HCT116 (cell line): ENCODE results near the gene KCNJ14. TPM values are rescaled to one million over a fixed set of nuclear protein-coding genes. Genes with fewer than 3 reads are reported as not detected.
A peak's percentile ranks its signal among the peaks of the same experiment; 100 is the strongest.

Source experiments
- ATAC-seq: fragments of 200-7000 bp; cut with Tn5 transposase; 2 replicates; pipeline ENCODE4 v1.9.1; 2020; ENCODE audit warnings: mild to moderate bottlenecking, moderate library complexity
- BruUV-seq: library from RNA; stranded (reverse); fragments of 400-500 nt; replicated peaks from 2 replicates; lab custom pipeline; 2021; lab: Mats Ljungman, UMichigan
- CTCF ChIA-PET: fragments of 300-600 bp; sonication (Branson Sonifier 250); formaldehyde crosslinking; loops from one replicate; lab custom pipeline; 2021; ENCODE audit warnings: antibody characterized with exemption; lab: Charles Lee
- POLR2A ChIA-PET: fragments of 300-600, 350-600 bp; sonication (Branson Sonifier 250); formaldehyde crosslinking; loops from one replicate; lab custom pipeline; 2021; ENCODE audit warnings: antibody characterized with exemption; lab: Charles Lee
- RAD21 ChIA-PET, 2 experiments: fragments of 300-600 bp; sonication (Branson Sonifier 250); formaldehyde crosslinking; loops; one replicate each; lab custom pipeline; 2023; ENCODE audit warnings: low total read pairs in 2 of 2; ENCODE audit not compliant: uncharacterized antibody in 2 of 2, unreplicated experiment in 2 of 2, low non-redundant PET in 1 of 2; lab: Charles Lee
- DNase-seq: peaks from one replicate; pipeline ENCODE4 v3.0.0-alpha.2; 2010; ENCODE audit warnings: low read depth, low spot score
- H2AFZ ChIP-seq: fragments of 200-600 bp; shearing (Covaris generic), sonication (generic); 2 replicates; pipeline ENCODE4 v1.6.1; 2017; ENCODE audit warnings: low read depth, mixed run types, mixed read lengths, antibody characterized with exemption, low read length; ENCODE audit not compliant: poor library complexity, severe bottlenecking
- H3K27ac ChIP-seq: 2 replicates; pipeline ENCODE4 v1.5.1; 2012; ENCODE audit warnings: low read depth, low read length
- H3K27me3 ChIP-seq: fragments of 200-600 bp; sonication (generic); 2 replicates; pipeline ENCODE4 v1.6.1; 2016; ENCODE audit warnings: mixed run types, low read length, mixed read lengths; ENCODE audit not compliant: insufficient read depth
- H3K36me3 ChIP-seq, 2 experiments: fragments of 200-500 bp in 1 of 2; fragments of 200-600 bp in 1 of 2; sonication (Bioruptor generic) in 1 of 2; sonication (generic) in 1 of 2; 2 replicates each; pipeline versions ENCODE4 v1.5.1 to v1.6.1; 2014 to 2016; ENCODE audit warnings: low read length in 2 of 2, inconsistent platforms in 1 of 2, mixed read lengths in 1 of 2, mixed run types in 1 of 2; ENCODE audit not compliant: insufficient read depth in 2 of 2, control insufficient read depth in 1 of 2
- H3K4me1 ChIP-seq, 2 experiments: fragments of 200-600 bp in 1 of 2; sonication (generic) in 1 of 2; 2 replicates each; pipeline versions ENCODE4 v1.5.1 to v1.6.1; 2012 to 2017; ENCODE audit warnings: low read length in 2 of 2, inconsistent platforms in 1 of 2, mild to moderate bottlenecking in 1 of 2, mixed read lengths in 1 of 2, mixed run types in 1 of 2, moderate library complexity in 1 of 2; ENCODE audit not compliant: insufficient read depth in 2 of 2, control insufficient read depth in 1 of 2
- H3K4me2 ChIP-seq: fragments of 200-600 bp; sonication (generic); 2 replicates; pipeline ENCODE4 v1.6.1; 2017; ENCODE audit warnings: mixed run types, low read length, mixed read lengths
- H3K4me3 ChIP-seq, 2 experiments: fragments of 200-600 bp in 1 of 2; sonication (generic) in 1 of 2; replicated peaks in 1 of 2; 2 replicates each; pipeline ENCODE4 v1.5.1; 2011 to 2016; ENCODE audit warnings: low read length in 2 of 2, control low read depth in 1 of 2, low read depth in 1 of 2, mild to moderate bottlenecking in 1 of 2, mixed read lengths in 1 of 2, mixed run types in 1 of 2
- H3K79me2 ChIP-seq: fragments of 200-600 bp; sonication (generic); 2 replicates; pipeline ENCODE4 v1.6.1; 2017; ENCODE audit warnings: mild to moderate bottlenecking, mixed run types, low read length, moderate library complexity, mixed read lengths; ENCODE audit not compliant: insufficient read depth
- H3K9ac ChIP-seq: fragments of 200-600 bp; sonication (generic); 2 replicates; pipeline ENCODE4 v1.6.1; 2016; ENCODE audit warnings: low read length, mixed read lengths
- H3K9me2 ChIP-seq: fragments of 200-600 bp; sonication (generic), shearing (Covaris generic); 2 replicates; pipeline ENCODE4 v1.6.1; 2017; ENCODE audit warnings: mixed run types, mild to moderate bottlenecking, moderate library complexity; ENCODE audit not compliant: insufficient read depth
- H3K9me3 ChIP-seq, 2 experiments: fragments of 200-500 bp in 1 of 2; fragments of 200-600 bp in 1 of 2; sonication (Bioruptor generic) in 1 of 2; sonication (generic) in 1 of 2; 2 replicates each; pipeline ENCODE4 v1.6.1; 2014 to 2017; ENCODE audit warnings: low read length in 2 of 2, mixed read lengths in 2 of 2, inconsistent platforms in 1 of 2, low read depth in 1 of 2, mild to moderate bottlenecking in 1 of 2, mixed run types in 1 of 2, moderate library complexity in 1 of 2; ENCODE audit not compliant: control insufficient read depth in 1 of 2, insufficient read depth in 1 of 2
- H4K20me1 ChIP-seq: fragments of 200-600 bp; sonication (generic), shearing (Covaris generic); 2 replicates; pipeline ENCODE4 v1.6.1; 2017; ENCODE audit warnings: mixed run types, mild to moderate bottlenecking, moderate library complexity; ENCODE audit not compliant: insufficient read depth
- CBX3 ChIP-seq: IDR thresholded peaks from 2 replicates; pipeline ENCODE4 v1.6.1; 2012; ENCODE audit warnings: low read depth
- CEBPB ChIP-seq: IDR thresholded peaks from 2 replicates; pipeline ENCODE4 v1.6.1; 2012; ENCODE audit warnings: low read depth
- EGR1 ChIP-seq: IDR thresholded peaks from 2 replicates; pipeline ENCODE4 v1.6.1; 2012; ENCODE audit warnings: low read depth
- EZH2 ChIP-seq: fragments of 200-600 bp; sonication (generic); IDR thresholded peaks from 2 replicates; pipeline ENCODE4 v1.6.1; 2017; ENCODE audit warnings: antibody characterized with exemption, mixed run types
- EZH2phosphoT487 ChIP-seq: fragments of 200-600 bp; IDR thresholded peaks from 2 replicates; pipeline ENCODE4 v1.6.1; 2018; ENCODE audit warnings: antibody characterized with exemption, borderline replicate concordance
- POLR2A ChIP-seq: IDR thresholded peaks from 2 replicates; pipeline ENCODE4 v1.7.0; 2011; ENCODE audit warnings: borderline replicate concordance; ENCODE audit not compliant: insufficient read depth, insufficient read length; ENCODE audit errors: extremely low read depth
- POLR2AphosphoS5 ChIP-seq: IDR thresholded peaks from 2 replicates; pipeline ENCODE4 v1.6.1; 2011; ENCODE audit warnings: mild to moderate bottlenecking, low read depth, low read length, moderate library complexity
- SIN3A ChIP-seq: IDR thresholded peaks from 2 replicates; pipeline ENCODE4 v1.6.1; 2012; ENCODE audit warnings: low read depth
- SP1 ChIP-seq: IDR thresholded peaks from 2 replicates; pipeline ENCODE4 v1.6.1; 2012; ENCODE audit warnings: low read depth
- TCF7L2 ChIP-seq: IDR thresholded peaks from 2 replicates; pipeline ENCODE4 v1.7.0; 2011; ENCODE audit warnings: borderline replicate concordance, inconsistent platforms; ENCODE audit not compliant: insufficient read depth, insufficient read length; ENCODE audit errors: extremely low read depth
- YY1 ChIP-seq: IDR thresholded peaks from 2 replicates; pipeline ENCODE4 v1.6.1; 2011; ENCODE audit warnings: low read length, low read depth, moderate library complexity, mild to moderate bottlenecking; ENCODE audit not compliant: insufficient replicate concordance; ENCODE audit errors: extremely low read depth
- ZFX ChIP-seq: fragments of 450-650 bp; IDR thresholded peaks from 2 replicates; pipeline ENCODE4 v1.6.1; 2017
- ZNF274 ChIP-seq: fragments of 200-500 bp; sonication (Bioruptor generic); IDR thresholded peaks from 2 replicates; pipeline ENCODE4 v1.6.1; 2014; ENCODE audit warnings: mild to moderate bottlenecking, low read depth, low read length, inconsistent platforms
- intact Hi-C: fragments of 100-400 bp; cut with micrococcal nuclease; formaldehyde crosslinking; loops from 2 replicates; pipeline ENCODE4 v1.10.0; 2022
- total RNA-seq: library from RNA; stranded (reverse); gene quantifications from one replicate; pipeline ENCODE4 v1.2.1, GENCODE V29; 2021; ENCODE audit not compliant: unreplicated experiment
- TF ChIP-seq, protein P1 (sequence below): IDR thresholded peaks from 2 replicates; pipeline ENCODE4 v1.6.1; 2012
- TF ChIP-seq, protein P2 (sequence below), 3 experiments: fragments of 200-600 bp in 1 of 3; sonication (generic) in 1 of 3; IDR thresholded peaks in 2 of 3; conservative IDR thresholded peaks in 1 of 3; 2 replicates each; pipeline ENCODE4 v1.5.1; 2012 to 2017; ENCODE audit warnings: low read depth in 2 of 3, low read length in 2 of 3, antibody characterized with exemption in 1 of 3, borderline replicate concordance in 1 of 3, control low read depth in 1 of 3, mild to moderate bottlenecking in 1 of 3, mixed read lengths in 1 of 3, mixed run types in 1 of 3, moderate library complexity in 1 of 3; ENCODE audit not compliant: insufficient read depth in 1 of 3

KCNJ14 gene
- total RNA-seq, 1 experiment from 2014 or later, result 2.5 TPM

DNA sequence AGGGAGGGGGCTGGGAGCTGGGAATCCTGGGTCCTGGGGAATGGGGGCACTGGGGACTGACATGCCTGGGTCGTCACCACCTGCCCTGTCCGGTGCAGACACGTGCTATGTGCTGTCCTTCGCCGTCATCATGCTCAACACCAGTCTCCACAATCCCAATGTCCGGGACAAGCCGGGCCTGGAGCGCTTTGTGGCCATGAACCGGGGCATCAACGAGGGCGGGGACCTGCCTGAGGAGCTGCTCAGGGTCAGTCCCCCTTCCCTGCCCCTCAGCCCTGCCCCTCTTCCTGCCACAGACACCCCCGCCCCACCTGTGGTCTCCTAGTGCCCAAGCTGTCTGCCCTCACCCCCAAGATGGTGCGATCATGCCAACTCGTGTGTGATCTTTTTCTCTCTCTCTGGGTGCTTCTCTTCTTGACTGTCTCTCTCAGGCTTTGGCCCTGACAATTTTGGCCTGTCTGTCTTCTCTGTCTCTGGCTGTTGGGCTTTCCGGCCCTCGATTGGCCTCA, 18.8 kb downstream of the KCNJ14 start:
- Histone ChIP-seq H3K9me2 (no peaks in the 10 kb centered on the region), H3K27me3 (no peaks in the 10 kb centered on the region), H3K4me1 (peaks cover 5 to 8% of the 10 kb centered on the region in 2 experiments; a peak in 3 of 4 replicates)
- RAD21 ChIA-PET, result no interaction called here
- no TSS peak for BruUV-seq
- 0 out of 2 replicates have a peak, but pooled peaks have one; percentile 14 for TF ChIP-seq POLR2AphosphoS5
- TF ChIP-seq POLR2A, result no peak
- TF ChIP-seq, all 23 proteins: peak for 1
- Histone ChIP-seq H3K4me3 (no peak overlapping the region), H3K9me3 (no peaks in the 10 kb centered on the region), H4K20me1 (no peaks in the 10 kb centered on the region), H3K79me2 (peaks cover 18% of the 10 kb centered on the region), H2AFZ (no peak overlapping the region), H3K9ac (no peak overlapping the region), H3K36me3 (peaks cover 32 to 55% of the 10 kb centered on the region in 2 experiments), H3K27ac (no peak overlapping the region), H3K4me2 (no peak overlapping the region)
- intact Hi-C loops, result no loop called here
- POLR2A ChIA-PET, result no interaction called here
- ATAC-seq, result no peak
- CTCF ChIA-PET, result no interaction called here
- DNase-seq, result no peak

DNA sequence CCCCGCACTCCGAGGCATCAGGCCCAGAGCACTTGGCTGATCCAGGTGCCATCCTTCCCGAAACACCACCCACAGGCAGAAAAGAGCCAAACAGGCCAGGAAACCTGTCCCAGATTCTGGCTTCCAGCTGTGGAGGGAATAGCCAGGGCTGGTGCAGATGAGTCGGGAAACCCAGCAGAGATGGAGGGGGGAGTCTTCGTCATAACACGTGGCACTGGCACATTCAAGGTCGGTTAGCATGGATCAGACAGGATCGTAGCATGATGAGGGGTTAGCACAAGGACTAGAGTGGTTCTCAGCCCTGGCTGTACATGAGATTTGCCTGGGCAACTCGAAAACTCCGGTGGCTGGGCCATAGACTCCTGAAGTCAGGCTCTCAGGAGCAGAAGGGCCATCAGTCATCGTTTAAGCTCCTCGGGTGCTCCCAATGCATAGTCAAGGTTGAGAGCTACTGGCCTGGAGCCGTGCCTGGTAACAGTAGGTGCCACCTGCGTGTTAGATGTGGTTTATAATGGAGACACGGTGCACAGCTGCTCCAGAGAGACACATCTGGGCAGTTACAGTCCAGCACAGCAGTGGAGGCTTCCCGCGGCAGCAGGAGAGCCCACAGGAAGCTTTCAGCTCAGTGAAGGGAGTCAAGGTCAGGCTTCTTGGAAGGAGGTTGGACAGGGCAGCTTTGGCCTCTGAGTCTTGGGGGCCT, 20.1 kb downstream of the KCNJ14 start:
- no TSS peak for BruUV-seq
- H3K9ac ChIP-seq, result no peak overlapping the region
- ATAC-seq (no peak), DNase-seq (no peak)
- H3K9me3 ChIP-seq, result no peaks in the 10 kb centered on the region
- peaks cover 32 to 60% of the 10 kb centered on the region in 2 experiments for H3K36me3 ChIP-seq
- no peak overlapping the region for H2AFZ ChIP-seq
- no peaks in the 10 kb centered on the region for H3K27me3 ChIP-seq
- H3K4me2 ChIP-seq, result no peak overlapping the region
- H3K4me3 ChIP-seq, result no peak overlapping the region
- H3K4me1 ChIP-seq, result peaks cover under 1 to 1% of the 10 kb centered on the region in 2 experiments; a peak in 2 of 4 replicates
- peaks cover 9% of the 10 kb centered on the region; the same call in 1 of the 2 replicates for H3K79me2 ChIP-seq
- no peaks in the 10 kb centered on the region for H4K20me1 ChIP-seq
- intact Hi-C loops, result no loop called here
- RAD21 ChIA-PET, result no interaction called here
- H3K9me2 ChIP-seq, result no peaks in the 10 kb centered on the region
- H3K27ac ChIP-seq, result no peak overlapping the region
- CTCF ChIA-PET, result no interaction called here
- POLR2A ChIA-PET, result no interaction called here
- TF ChIP-seq POLR2A (no peak), SP1 (no peak), CBX3 (no peak), EZH2phosphoT487 (no peak), TCF7L2 (no peak), EZH2 (no peak), ZFX (no peak), SIN3A (no peak), ZNF274 (no peak), CEBPB (no peak), EGR1 (no peak), YY1 (no peak)
- TF ChIP-seq, protein P1, sequence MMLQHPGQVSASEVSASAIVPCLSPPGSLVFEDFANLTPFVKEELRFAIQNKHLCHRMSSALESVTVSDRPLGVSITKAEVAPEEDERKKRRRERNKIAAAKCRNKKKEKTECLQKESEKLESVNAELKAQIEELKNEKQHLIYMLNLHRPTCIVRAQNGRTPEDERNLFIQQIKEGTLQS, result no peak
- TF ChIP-seq, protein P2, sequence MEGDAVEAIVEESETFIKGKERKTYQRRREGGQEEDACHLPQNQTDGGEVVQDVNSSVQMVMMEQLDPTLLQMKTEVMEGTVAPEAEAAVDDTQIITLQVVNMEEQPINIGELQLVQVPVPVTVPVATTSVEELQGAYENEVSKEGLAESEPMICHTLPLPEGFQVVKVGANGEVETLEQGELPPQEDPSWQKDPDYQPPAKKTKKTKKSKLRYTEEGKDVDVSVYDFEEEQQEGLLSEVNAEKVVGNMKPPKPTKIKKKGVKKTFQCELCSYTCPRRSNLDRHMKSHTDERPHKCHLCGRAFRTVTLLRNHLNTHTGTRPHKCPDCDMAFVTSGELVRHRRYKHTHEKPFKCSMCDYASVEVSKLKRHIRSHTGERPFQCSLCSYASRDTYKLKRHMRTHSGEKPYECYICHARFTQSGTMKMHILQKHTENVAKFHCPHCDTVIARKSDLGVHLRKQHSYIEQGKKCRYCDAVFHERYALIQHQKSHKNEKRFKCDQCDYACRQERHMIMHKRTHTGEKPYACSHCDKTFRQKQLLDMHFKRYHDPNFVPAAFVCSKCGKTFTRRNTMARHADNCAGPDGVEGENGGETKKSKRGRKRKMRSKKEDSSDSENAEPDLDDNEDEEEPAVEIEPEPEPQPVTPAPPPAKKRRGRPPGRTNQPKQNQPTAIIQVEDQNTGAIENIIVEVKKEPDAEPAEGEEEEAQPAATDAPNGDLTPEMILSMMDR (IDR thresholded peaks at IDR 0.05 in 2 of 3, conservative IDR thresholded peaks at IDR 0.05 in 1 of 3; ENCODE audit: borderline replicate concordance in 1 of 3, insufficient read depth in 1 of 3, low read depth in 2 of 3, low read length in 2 of 3), result no peak
